ENCODE measurements around the gene PIEZO1.

- no peak for TF ChIP-seq NPAS2 (CRISPR knock-in tag; IDR thresholded peaks at IDR 0.05; ENCODE audit: borderline replicate concordance)
- TF ChIP-seq, protein P1, sequence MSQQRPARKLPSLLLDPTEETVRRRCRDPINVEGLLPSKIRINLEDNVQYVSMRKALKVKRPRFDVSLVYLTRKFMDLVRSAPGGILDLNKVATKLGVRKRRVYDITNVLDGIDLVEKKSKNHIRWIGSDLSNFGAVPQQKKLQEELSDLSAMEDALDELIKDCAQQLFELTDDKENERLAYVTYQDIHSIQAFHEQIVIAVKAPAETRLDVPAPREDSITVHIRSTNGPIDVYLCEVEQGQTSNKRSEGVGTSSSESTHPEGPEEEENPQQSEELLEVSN (IDR thresholded peaks at IDR 0.05; ENCODE audit: borderline replicate concordance, low read depth) = no peak
- no peak for TF ChIP-seq RFX5 (IDR thresholded peaks at IDR 0.05)
- no peak for TF ChIP-seq MAFK (IDR thresholded peaks at IDR 0.05; ENCODE audit: partially characterized antibody)
- TF ChIP-seq, protein P2, sequence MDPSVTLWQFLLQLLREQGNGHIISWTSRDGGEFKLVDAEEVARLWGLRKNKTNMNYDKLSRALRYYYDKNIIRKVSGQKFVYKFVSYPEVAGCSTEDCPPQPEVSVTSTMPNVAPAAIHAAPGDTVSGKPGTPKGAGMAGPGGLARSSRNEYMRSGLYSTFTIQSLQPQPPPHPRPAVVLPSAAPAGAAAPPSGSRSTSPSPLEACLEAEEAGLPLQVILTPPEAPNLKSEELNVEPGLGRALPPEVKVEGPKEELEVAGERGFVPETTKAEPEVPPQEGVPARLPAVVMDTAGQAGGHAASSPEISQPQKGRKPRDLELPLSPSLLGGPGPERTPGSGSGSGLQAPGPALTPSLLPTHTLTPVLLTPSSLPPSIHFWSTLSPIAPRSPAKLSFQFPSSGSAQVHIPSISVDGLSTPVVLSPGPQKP (IDR thresholded peaks at IDR 0.05; ENCODE audit: low read depth, low read length) = no peak
- no peak for TF ChIP-seq RAD21 (conservative IDR thresholded peaks at IDR 0.05 in 1 of 2, IDR thresholded peaks at IDR 0.05 in 1 of 2)
- TF ChIP-seq CBX2 (IDR thresholded peaks at IDR 0.05; ENCODE audit: borderline replicate concordance, low read depth) = no peak
- no peak for TF ChIP-seq CTCF (IDR thresholded peaks at IDR 0.05)
Measured at GRCh38 chr16:88755745-88756443, 29.1 kb downstream of the PIEZO1 start.
